GM19372 (cell line): Measurements from ENCODE around the gene KDM3B.
"Not testable (repeated sequence)": the region's sequence is repeated elsewhere in the genome, so short reads cannot be mapped to it uniquely, and the experiment has no call there.

Experiments
- ATAC-seq: cut with Tn5 transposase; IDR thresholded peaks from one replicate; pipeline ENCODE4 v1.9.1; 2021; ENCODE audit warnings: mild to moderate bottlenecking, low read depth, moderate library complexity; ENCODE audit not compliant: unreplicated experiment

Gene KDM3B

GRCh38 chr5:138352071-138352721, at the start of gene KDM3B:
Gene KDM3B (plus strand): TSS chr5:138352685. CDS start chr5:138352796, 111 bp downstream.
- peak; percentile 64 for ATAC-seq

- no peak for ATAC-seq
Observed at GRCh38 chr5:138303372-138303771, 49.1 kb upstream of the KDM3B start.

- no peak for ATAC-seq
Observed at GRCh38 chr5:138305797-138306196, 46.7 kb upstream of the KDM3B start.

- no peak for ATAC-seq
Observed at GRCh38 chr5:138315751-138316278, 36.7 kb upstream of the KDM3B start.

- no peak for ATAC-seq
Observed at GRCh38 chr5:138316355-138316754, 36.1 kb upstream of the KDM3B start.

- not testable (repeated sequence) for ATAC-seq
Observed at GRCh38 chr5:138318211-138318610, 34.3 kb upstream of the KDM3B start.

GRCh38 chr5:138330813-138331448, 21.6 kb upstream of the KDM3B start:
- ATAC-seq, result no peak

- ATAC-seq, result peak; percentile 99
Observed at GRCh38 chr5:138331449-138332368, 20.8 kb upstream of the KDM3B start, which contains the start of gene CDC25C. Gene CDC25C (minus strand): TSS chr5:138331804. CDS start chr5:138331180, 624 bp downstream.

- no peak for ATAC-seq
Observed at GRCh38 chr5:138334867-138335447, 17.5 kb upstream of the KDM3B start.

GRCh38 chr5:138336952-138337684, 15.4 kb upstream of the KDM3B start:
- peak; percentile 13 for ATAC-seq

- ATAC-seq, result peak; percentile 76
Observed at GRCh38 chr5:138337685-138338410, 14.6 kb upstream of the KDM3B start, which contains the start of gene FAM53C. Gene FAM53C (plus strand): TSS chr5:138338266. CDS start chr5:138341336, 3,070 bp downstream.

GRCh38 chr5:138338411-138339090, 13.9 kb upstream of the KDM3B start:
- peak; percentile 5 for ATAC-seq

GRCh38 chr5:138339091-138339456, 13.4 kb upstream of the KDM3B start:
- no peak for ATAC-seq

- no peak for ATAC-seq
Observed at GRCh38 chr5:138339464-138339863, 13.0 kb upstream of the KDM3B start.

- no peak for ATAC-seq
Observed at GRCh38 chr5:138340008-138340407, 12.5 kb upstream of the KDM3B start.

GRCh38 chr5:138344887-138345622, 7.4 kb upstream of the KDM3B start:
- no peak for ATAC-seq

GRCh38 chr5:138346889-138347288, 5.6 kb upstream of the KDM3B start:
- ATAC-seq, result no peak
